GM13977 (cell line): ENCODE measurements around the gene SH3PXD2A.

ENCODE experiments used
- DNase-seq: peaks from one replicate; pipeline ENCODE4 v3.0.0; 2012; ENCODE audit warnings: low spot score
- in situ Hi-C: fragments of 300-500 bp; cut with MboI; formaldehyde crosslinking; loops from one replicate; pipeline ENCODE4 v1.12.0; 2022; ENCODE audit warnings: low sequenced_read_pairs, low pct_unique_long_range_greater_than_20kb, mixed read lengths, inconsistent platforms; ENCODE audit not compliant: unreplicated experiment
- TF ChIP-seq, protein P1 (sequence below): IDR thresholded peaks from 2 replicates; pipeline ENCODE4 v1.5.1; 2012; ENCODE audit warnings: mild to moderate bottlenecking, control low read depth; ENCODE audit not compliant: insufficient read depth; ENCODE audit errors: extremely low read depth, missing control alignments

SH3PXD2A gene

DNA sequence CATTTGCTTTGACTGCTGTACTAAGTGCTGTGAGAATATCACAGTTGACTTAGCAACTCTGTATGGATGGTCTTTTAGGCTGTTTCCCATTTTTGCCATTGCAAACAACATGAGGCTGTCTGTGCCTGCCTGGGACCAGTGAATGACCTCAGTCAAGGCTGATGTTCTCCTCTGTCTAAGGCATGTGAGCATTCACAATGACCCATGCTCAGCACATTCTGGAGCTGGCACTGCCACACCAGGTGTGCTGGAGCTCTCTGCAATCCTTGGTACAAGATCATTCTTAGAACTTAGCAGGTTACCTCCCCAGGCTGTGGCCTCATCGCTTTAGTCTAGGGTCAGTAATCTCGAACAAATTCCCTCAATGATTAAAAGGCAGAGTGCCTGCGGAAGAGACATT is 61.9 kb downstream of the SH3PXD2A start:
- TF ChIP-seq, protein P1, sequence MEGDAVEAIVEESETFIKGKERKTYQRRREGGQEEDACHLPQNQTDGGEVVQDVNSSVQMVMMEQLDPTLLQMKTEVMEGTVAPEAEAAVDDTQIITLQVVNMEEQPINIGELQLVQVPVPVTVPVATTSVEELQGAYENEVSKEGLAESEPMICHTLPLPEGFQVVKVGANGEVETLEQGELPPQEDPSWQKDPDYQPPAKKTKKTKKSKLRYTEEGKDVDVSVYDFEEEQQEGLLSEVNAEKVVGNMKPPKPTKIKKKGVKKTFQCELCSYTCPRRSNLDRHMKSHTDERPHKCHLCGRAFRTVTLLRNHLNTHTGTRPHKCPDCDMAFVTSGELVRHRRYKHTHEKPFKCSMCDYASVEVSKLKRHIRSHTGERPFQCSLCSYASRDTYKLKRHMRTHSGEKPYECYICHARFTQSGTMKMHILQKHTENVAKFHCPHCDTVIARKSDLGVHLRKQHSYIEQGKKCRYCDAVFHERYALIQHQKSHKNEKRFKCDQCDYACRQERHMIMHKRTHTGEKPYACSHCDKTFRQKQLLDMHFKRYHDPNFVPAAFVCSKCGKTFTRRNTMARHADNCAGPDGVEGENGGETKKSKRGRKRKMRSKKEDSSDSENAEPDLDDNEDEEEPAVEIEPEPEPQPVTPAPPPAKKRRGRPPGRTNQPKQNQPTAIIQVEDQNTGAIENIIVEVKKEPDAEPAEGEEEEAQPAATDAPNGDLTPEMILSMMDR = no peak
- DNase-seq = no peak
- in situ Hi-C loops = no loop called here

DNA sequence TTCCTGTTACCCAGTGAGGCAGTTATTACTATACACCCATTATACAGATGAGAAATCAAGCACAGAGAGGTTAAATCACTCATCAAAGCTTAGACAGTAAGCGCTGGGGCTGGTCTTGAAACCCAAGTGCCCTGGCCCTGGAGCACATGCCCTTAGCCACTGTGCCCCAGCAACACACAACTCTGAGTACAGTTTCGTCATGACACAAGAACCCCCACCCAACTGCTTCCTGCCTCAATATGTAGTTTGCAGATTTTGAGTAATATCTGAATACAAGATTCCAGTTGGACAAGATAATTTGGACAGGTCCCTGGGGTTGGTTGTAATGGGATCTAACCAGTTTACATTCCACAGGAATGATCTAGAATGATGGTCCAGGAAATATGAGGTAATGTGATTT is 62.8 kb downstream of the SH3PXD2A start:
- TF ChIP-seq, protein P1 = no peak
- DNase-seq = no peak
- in situ Hi-C loops = no loop called here

DNA sequence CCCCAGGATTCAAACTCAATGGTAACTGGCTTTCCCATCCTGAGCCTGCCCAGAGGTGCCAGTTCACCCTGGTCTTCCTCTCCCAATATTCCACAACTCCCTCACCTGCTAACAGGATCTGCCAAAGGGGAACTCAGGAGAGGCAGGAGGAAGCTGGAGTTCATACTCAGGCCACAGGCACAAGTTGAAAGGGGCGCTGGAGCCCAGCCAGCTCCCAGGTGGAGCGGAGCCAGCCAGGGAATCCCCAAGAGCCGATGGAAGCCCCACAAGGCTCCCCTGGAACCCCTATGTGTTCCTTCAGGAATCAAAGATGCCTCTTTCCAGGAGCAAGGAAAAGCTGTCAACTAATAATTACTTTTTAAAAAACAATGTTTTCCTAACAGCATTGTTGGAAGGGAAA is 63.5 kb downstream of the SH3PXD2A start:
- in situ Hi-C loops = no loop called here
- DNase-seq = no peak
- TF ChIP-seq, protein P1 = no peak

- in situ Hi-C loops = no loop called here
- TF ChIP-seq, protein P1 = no peak
- no peak for DNase-seq
Measured at GRCh38 chr10:103791291-103791690, 64.1 kb downstream of the SH3PXD2A start.

- TF ChIP-seq, protein P1 = no peak
- in situ Hi-C loops = no loop called here
- no peak for DNase-seq
Measured at GRCh38 chr10:103790580-103790979, 64.8 kb downstream of the SH3PXD2A start.

DNA sequence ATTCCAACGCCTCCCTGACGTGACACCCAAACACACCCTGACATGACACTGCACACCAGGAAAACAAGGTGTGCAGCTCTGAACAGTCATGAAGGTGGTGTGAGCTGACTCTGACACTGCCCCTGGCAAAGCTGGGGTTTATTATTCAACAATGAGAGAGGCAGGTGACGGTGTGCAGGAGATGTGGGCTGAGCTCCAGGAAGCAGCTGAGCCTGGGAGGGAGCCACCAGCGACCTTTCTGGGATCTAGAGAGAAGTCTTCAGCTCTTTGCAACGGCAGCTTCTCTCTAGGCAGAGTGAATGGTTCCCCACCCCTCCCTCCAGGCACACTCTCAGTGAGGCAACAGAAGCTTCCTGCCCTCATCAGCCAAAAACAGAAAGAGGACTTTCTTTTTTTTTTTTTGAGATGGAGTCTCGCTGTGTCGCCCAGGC is 65.6 kb downstream of the SH3PXD2A start:
- in situ Hi-C loops = no loop called here
- TF ChIP-seq, protein P1 = no peak
- DNase-seq = no peak

DNA sequence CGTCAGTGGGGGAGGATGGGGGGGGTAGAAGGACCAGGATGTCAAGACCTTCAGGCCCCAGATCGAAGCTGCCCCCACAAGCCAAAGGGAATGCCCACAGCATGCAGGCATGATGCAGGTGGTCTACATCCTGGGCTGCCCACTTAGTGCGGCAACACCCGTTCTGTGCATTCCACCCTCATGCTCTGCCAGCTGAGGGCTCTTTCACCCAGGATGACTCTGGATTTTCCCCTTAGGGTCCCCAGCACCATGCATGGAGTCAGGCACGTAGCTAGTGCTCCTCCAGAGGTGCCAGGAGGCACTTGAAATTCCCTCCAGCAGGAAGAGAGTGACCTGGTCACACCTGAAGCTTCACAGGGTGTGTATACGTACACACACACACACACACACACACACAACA is 66.2 kb downstream of the SH3PXD2A start:
- TF ChIP-seq, protein P1 = no peak
- no peak for DNase-seq
- in situ Hi-C loops = no loop called here
